CD14-positive monocyte (primary cell): ENCODE results near the gene EML3. TPM values are rescaled to one million over a fixed set of nuclear protein-coding genes. Genes with fewer than 3 reads are reported as not detected.

Source experiments
- DNase-seq, 3 donors: peaks; one replicate each; pipeline ENCODE4 v3.0.0-alpha.2; 2011 to 2022
- H2AFZ ChIP-seq: 2 replicates; pipeline ENCODE4 v1.6.0; 2012; ENCODE audit warnings: mild to moderate bottlenecking, low read depth, low read length, inconsistent platforms; ENCODE audit not compliant: insufficient read depth, poor library complexity, severe bottlenecking
- H3K27ac ChIP-seq, 2 donors: 1 replicate in 1 of 2; 2 replicates in 1 of 2; pipeline ENCODE4 v1.5.1; 2012 to 2013; ENCODE audit warnings: low read length in 2 of 2, control low read depth in 1 of 2, inconsistent platforms in 1 of 2, low read depth in 1 of 2, mild to moderate bottlenecking in 1 of 2
- H3K27me3 ChIP-seq, 2 donors: one replicate each; pipeline versions ENCODE4 v1.6.0 to v1.6.1; 2011 to 2013; ENCODE audit warnings: low read length in 2 of 2; ENCODE audit not compliant: control insufficient read depth in 2 of 2, insufficient read depth in 2 of 2
- H3K36me3 ChIP-seq, 2 donors: replicated peaks in 1 of 2; 1 replicate in 1 of 2; 2 replicates in 1 of 2; pipeline versions ENCODE4 v1.5.1 to v1.6.1; 2012 to 2013; ENCODE audit warnings: low read length in 2 of 2, control low read depth in 1 of 2, inconsistent platforms in 1 of 2, mild to moderate bottlenecking in 1 of 2; ENCODE audit not compliant: insufficient read depth in 2 of 2, control insufficient read depth in 1 of 2
- H3K4me1 ChIP-seq, 2 donors: 1 replicate in 1 of 2; 2 replicates in 1 of 2; pipeline versions ENCODE4 v1.5.1 to v1.6.1; 2012 to 2013; ENCODE audit warnings: low read length in 2 of 2, control low read depth in 1 of 2, inconsistent platforms in 1 of 2, mild to moderate bottlenecking in 1 of 2, moderate library complexity in 1 of 2; ENCODE audit not compliant: insufficient read depth in 2 of 2, control insufficient read depth in 1 of 2
- H3K4me2 ChIP-seq: replicated peaks from 2 replicates; pipeline ENCODE3; 2012; ENCODE audit warnings: low read length, moderate library complexity, mild to moderate bottlenecking; ENCODE audit not compliant: poor library complexity, severe bottlenecking; ENCODE audit errors: extremely low read depth
- H3K4me3 ChIP-seq, 3 experiments: fragments of 200-600 bp in 1 of 3; sonication (generic) in 1 of 3; replicated peaks in 1 of 3; 1 replicate in 2 of 3; 2 replicates in 1 of 3; pipeline ENCODE4 v1.5.1; 2011 to 2013; ENCODE audit warnings: low read length in 3 of 3, mild to moderate bottlenecking in 3 of 3, control low read depth in 2 of 3, low read depth in 2 of 3, inconsistent platforms in 1 of 3, moderate library complexity in 1 of 3
- H3K79me2 ChIP-seq: 2 replicates; pipeline ENCODE4 v1.6.0; 2012; ENCODE audit warnings: mild to moderate bottlenecking, control low read depth, inconsistent platforms, low read length, moderate library complexity; ENCODE audit not compliant: insufficient read depth
- H3K9ac ChIP-seq: 2 replicates; pipeline ENCODE4 v1.6.0; 2017; ENCODE audit warnings: low read length, mild to moderate bottlenecking; ENCODE audit not compliant: insufficient read depth, poor library complexity, severe bottlenecking
- H3K9me3 ChIP-seq, 2 donors: replicated peaks in 1 of 2; 1 replicate in 1 of 2; 2 replicates in 1 of 2; pipeline versions ENCODE4 v1.5.1 to v1.6.1; 2012 to 2013; ENCODE audit warnings: low read length in 2 of 2, control low read depth in 1 of 2; ENCODE audit not compliant: control insufficient read depth in 1 of 2, insufficient read depth in 1 of 2
- H4K20me1 ChIP-seq: 2 replicates; pipeline ENCODE4 v1.6.0; 2012; ENCODE audit warnings: mild to moderate bottlenecking, low read length, control low read depth, moderate library complexity; ENCODE audit not compliant: insufficient read depth
- H3K27ac Mint-ChIP-seq, 7 donors: one replicate each; pipeline ENCODE4 v1.8.0; 2020; ENCODE audit warnings: mild to moderate bottlenecking in 7 of 7, mixed read lengths in 7 of 7, moderate library complexity in 6 of 7, inconsistent platforms in 2 of 7
- H3K27me3 Mint-ChIP-seq, 3 donors: one replicate each; pipeline ENCODE4 v1.8.0; 2021 to 2022; ENCODE audit warnings: low read depth in 3 of 3, mild to moderate bottlenecking in 3 of 3, mixed read lengths in 3 of 3, moderate library complexity in 3 of 3, inconsistent platforms in 1 of 3
- H3K36me3 Mint-ChIP-seq, 2 donors: one replicate each; pipeline ENCODE4 v1.8.0; 2020; ENCODE audit warnings: mixed read lengths in 2 of 2, inconsistent platforms in 1 of 2, mild to moderate bottlenecking in 1 of 2
- H3K4me1 Mint-ChIP-seq: one replicate; pipeline ENCODE4 v1.8.0; 2020; ENCODE audit warnings: mild to moderate bottlenecking, mixed read lengths
- H3K4me3 Mint-ChIP-seq, 2 donors: one replicate each; pipeline ENCODE4 v1.8.0; 2020; ENCODE audit warnings: mild to moderate bottlenecking in 2 of 2, mixed read lengths in 2 of 2, moderate library complexity in 1 of 2
- H3K9me3 Mint-ChIP-seq, 7 donors: one replicate each; pipeline ENCODE4 v1.8.0; 2020 to 2022; ENCODE audit warnings: mixed read lengths in 7 of 7, mild to moderate bottlenecking in 6 of 7, moderate library complexity in 6 of 7, inconsistent platforms in 2 of 7
- WGBS: methylation state at CpG from one replicate; pipeline ENCODE4 v1.1.5; 2013; ENCODE audit warnings: missing lambda C conversion rate; ENCODE audit not compliant: insufficient coverage; 5-methylcytosine and 5-hydroxymethylcytosine counted together
- intact Hi-C, 2 donors: fragments of 100-400 bp; cut with micrococcal nuclease; formaldehyde crosslinking; loops; one replicate each; pipeline versions ENCODE4 v1.15.0 to v1.15.1; 2023
- polyA plus RNA-seq, 3 donors: library from polyadenylated mRNA; depleted of rRNA in 1 of 3; unstranded in 2 of 3; stranded (reverse) in 1 of 3; fragments of 300-500 nt in 2 of 3; fragments of >200 nt in 1 of 3; fragmentation: Illumina TruSeq in 2 of 3; gene quantifications; 1 replicate in 2 of 3; 2 replicates in 1 of 3; pipeline ENCODE4 v1.2.3, GENCODE V29; 2012 to 2021
- TF ChIP-seq, protein P1 (sequence below): fragments of 200-600 bp; IDR thresholded peaks from one replicate; pipeline ENCODE4 v1.8.0; 2022; ENCODE audit warnings: antibody characterized with exemption, mild to moderate bottlenecking

The EML3 gene
- polyA plus RNA-seq, 3 donors = 7.2 to 131 (median 10.6) TPM

- H3K27ac ChIP-seq = no peak overlapping the region
- peaks cover 0 to 2% (median 0%) of the 10 kb centered on the region in 3 donors for H3K27me3 Mint-ChIP-seq
- H3K4me3 ChIP-seq = no peak overlapping the region
- H3K36me3 ChIP-seq = peaks cover 65 to 72% of the 10 kb centered on the region in 2 donors
- H3K27me3 ChIP-seq = no peaks in the 10 kb centered on the region
- H3K36me3 Mint-ChIP-seq = peaks cover 63 to 77% of the 10 kb centered on the region in 2 donors
- no peak overlapping the region for H3K27ac Mint-ChIP-seq
- peaks cover 70% of the 10 kb centered on the region for H4K20me1 ChIP-seq
- H3K9ac ChIP-seq = no peak overlapping the region
- peaks cover 89% of the 10 kb centered on the region for H3K79me2 ChIP-seq
- peaks cover 12 to 29% of the 10 kb centered on the region in 2 donors for H3K4me1 ChIP-seq
- no peak overlapping the region for H3K4me2 ChIP-seq
- DNase-seq = no peak
- peaks cover 0 to 2% (median 0%) of the 10 kb centered on the region in 7 donors for H3K9me3 Mint-ChIP-seq
- H3K9me3 ChIP-seq = no peaks in the 10 kb centered on the region
- peaks cover 39% of the 10 kb centered on the region for H3K4me1 Mint-ChIP-seq
- no peak overlapping the region for H3K4me3 Mint-ChIP-seq
- no CpG with 5 or more reads among the region's 1 CpG for WGBS
- H2AFZ ChIP-seq = no peak overlapping the region
- intact Hi-C loops = loop anchor here in 1 of 2 donors (5.0 kb wide), 1 partner anchor 37 kb away; no protein-coding TSS in a partner anchor
- TF ChIP-seq, protein P1, sequence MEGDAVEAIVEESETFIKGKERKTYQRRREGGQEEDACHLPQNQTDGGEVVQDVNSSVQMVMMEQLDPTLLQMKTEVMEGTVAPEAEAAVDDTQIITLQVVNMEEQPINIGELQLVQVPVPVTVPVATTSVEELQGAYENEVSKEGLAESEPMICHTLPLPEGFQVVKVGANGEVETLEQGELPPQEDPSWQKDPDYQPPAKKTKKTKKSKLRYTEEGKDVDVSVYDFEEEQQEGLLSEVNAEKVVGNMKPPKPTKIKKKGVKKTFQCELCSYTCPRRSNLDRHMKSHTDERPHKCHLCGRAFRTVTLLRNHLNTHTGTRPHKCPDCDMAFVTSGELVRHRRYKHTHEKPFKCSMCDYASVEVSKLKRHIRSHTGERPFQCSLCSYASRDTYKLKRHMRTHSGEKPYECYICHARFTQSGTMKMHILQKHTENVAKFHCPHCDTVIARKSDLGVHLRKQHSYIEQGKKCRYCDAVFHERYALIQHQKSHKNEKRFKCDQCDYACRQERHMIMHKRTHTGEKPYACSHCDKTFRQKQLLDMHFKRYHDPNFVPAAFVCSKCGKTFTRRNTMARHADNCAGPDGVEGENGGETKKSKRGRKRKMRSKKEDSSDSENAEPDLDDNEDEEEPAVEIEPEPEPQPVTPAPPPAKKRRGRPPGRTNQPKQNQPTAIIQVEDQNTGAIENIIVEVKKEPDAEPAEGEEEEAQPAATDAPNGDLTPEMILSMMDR = no peak
Measured at GRCh38 chr11:62569611-62570010, 43.0 kb downstream of the EML3 start.

DNA sequence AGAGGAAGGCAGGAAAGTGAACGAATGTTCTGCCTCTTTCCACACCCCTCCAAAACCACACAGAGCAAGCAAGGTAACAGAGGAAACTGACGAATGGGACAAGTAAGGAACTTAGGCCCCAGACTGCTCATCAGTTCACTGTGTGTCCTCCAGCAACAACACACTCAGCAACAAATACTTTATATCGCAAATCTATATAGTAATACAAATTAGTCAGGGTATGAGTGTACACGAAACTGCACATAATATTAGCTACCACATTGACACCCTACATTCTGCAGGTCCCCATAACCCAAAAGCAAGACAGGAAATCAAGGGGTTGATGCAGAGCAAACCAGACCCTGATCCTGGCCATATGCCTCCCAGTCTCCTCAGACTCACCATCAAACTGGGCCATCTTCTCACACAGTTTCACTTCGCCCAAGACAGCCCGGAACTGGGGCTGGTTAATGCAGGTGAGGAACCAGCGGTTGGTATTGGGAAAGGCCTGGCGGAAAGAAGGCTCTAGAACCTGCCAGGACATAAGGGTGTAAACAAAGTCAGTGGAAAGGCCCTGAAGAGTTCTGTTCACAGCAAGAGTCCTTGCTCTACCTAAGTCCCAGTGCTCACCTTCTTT lies 45.4 kb downstream of the EML3 start:
- Histone ChIP-seq H3K4me2 (no peak overlapping the region), H3K36me3 (peaks cover 80 to 88% of the 10 kb centered on the region in 2 donors), H3K27ac (peak overlapping the region in 1 of 2 donors; percentile 59), H2AFZ (no peak overlapping the region), H3K4me3 (no peak overlapping the region), H3K4me1 (peaks cover 0 to 15% of the 10 kb centered on the region in 2 donors), H3K9me3 (no peaks in the 10 kb centered on the region), H3K9ac (no peak overlapping the region), H4K20me1 (peaks cover 68% of the 10 kb centered on the region), H3K27me3 (no peaks in the 10 kb centered on the region), H3K79me2 (peaks cover 93% of the 10 kb centered on the region)
- Mint-ChIP-seq H3K27ac (peak overlapping the region in 5 of 7 donors; percentile 15 to 81 (median 56)), H3K9me3 (no peaks in the 10 kb centered on the region), H3K4me1 (peaks cover 24% of the 10 kb centered on the region), H3K36me3 (peaks cover 72 to 96% of the 10 kb centered on the region in 2 donors), H3K4me3 (peak overlapping the region in 1 of 2 donors; percentile 39), H3K27me3 (peaks cover 0 to 2% (median 0%) of the 10 kb centered on the region in 3 donors)
- WGBS = 83% methylated on average over 2 of the region's 8 CpGs
- DNase-seq = no peak
- intact Hi-C loops = loop anchor here in 1 of 2 donors (5.0 kb wide), 1 partner anchor 35 kb away; no protein-coding TSS in a partner anchor
- TF ChIP-seq, protein P1 = no peak
